ENCODE measurements around the gene GNA12.

Gene GNA12

GRCh38 chr7:2717293-2718261, 126.5 kb downstream of the GNA12 start:
- TF ChIP-seq CTCF (IDR thresholded peaks at IDR 0.05; ENCODE audit: low read depth, low read length, missing control alignments): no peak
- DNase-seq (ENCODE audit: low read depth): no peak
- no peak overlapping the region for H3K4me3 ChIP-seq (ENCODE audit: low read depth, low read length)
- in situ Hi-C loops (cut with HindIII; ENCODE audit: low sequenced_read_pairs): no loop called here

GRCh38 chr7:2716906-2717292, 127.2 kb downstream of the GNA12 start:
- no peak overlapping the region for H3K4me3 ChIP-seq (ENCODE audit: low read depth, low read length)
- in situ Hi-C loops (cut with HindIII; ENCODE audit: low sequenced_read_pairs): no loop called here
- DNase-seq (ENCODE audit: low read depth): no peak

GRCh38 chr7:2716488-2716887, 127.6 kb downstream of the GNA12 start:
- no peak overlapping the region for H3K4me3 ChIP-seq (ENCODE audit: low read depth, low read length)
- in situ Hi-C loops (cut with HindIII; ENCODE audit: low sequenced_read_pairs): no loop called here
- TF ChIP-seq CTCF (IDR thresholded peaks at IDR 0.05; ENCODE audit: low read depth, low read length, missing control alignments): no peak
- no peak for DNase-seq (ENCODE audit: low read depth)

More at GRCh38 chr7:2716906-2717292, 127.2 kb downstream of the GNA12 start:
- TF ChIP-seq CTCF (IDR thresholded peaks at IDR 0.05; ENCODE audit: low read depth, low read length, missing control alignments): no peak

DNA sequence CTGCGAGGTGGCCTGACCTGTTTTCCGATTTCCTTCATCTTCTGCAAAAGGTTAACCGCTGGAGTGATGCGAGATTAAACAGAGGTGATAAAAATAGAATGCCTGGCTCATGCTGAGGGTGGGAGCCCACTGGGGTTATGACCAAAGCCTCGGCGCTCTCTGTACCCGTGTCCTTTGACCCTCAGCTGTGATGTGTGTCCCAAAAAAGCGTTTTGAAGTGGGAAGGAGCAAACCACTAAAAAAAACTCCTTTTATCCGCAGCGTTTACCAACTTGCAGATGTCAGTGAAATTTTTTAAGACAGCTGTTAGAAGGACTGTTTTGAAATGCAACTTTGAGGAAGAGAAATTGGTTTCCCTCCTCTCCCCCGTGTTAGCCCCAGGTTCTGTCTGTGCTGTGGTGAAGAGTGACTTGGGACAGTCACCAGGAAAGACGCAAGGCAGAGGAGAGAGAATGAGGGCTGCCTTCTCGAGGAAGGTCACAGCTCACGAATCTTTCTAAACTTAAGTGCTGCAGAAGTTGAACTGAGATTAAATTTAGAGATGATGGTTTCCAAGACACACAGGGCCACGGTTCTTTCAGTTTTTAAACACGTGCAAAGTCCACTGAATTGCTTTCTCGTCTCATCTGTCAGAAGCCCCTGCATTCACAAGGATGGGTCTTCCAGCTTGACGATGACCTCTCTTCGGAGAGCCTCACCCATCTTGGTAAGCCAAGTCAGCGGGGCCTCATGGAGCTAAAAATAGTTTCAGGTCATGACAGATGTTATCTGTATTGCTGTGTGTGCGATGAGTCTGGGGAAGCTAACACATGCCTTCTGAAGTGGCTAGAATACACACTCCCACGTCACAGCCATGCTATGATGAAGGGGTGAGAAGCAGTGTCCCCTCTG, 128.5 kb downstream of the GNA12 start:
- DNase-seq (ENCODE audit: low read depth): no peak
- H3K4me3 ChIP-seq (ENCODE audit: low read depth, low read length): no peak overlapping the region
- no peak for TF ChIP-seq CTCF (IDR thresholded peaks at IDR 0.05; ENCODE audit: low read depth, low read length, missing control alignments)
- in situ Hi-C loops (cut with HindIII; ENCODE audit: low sequenced_read_pairs): no loop called here

DNA sequence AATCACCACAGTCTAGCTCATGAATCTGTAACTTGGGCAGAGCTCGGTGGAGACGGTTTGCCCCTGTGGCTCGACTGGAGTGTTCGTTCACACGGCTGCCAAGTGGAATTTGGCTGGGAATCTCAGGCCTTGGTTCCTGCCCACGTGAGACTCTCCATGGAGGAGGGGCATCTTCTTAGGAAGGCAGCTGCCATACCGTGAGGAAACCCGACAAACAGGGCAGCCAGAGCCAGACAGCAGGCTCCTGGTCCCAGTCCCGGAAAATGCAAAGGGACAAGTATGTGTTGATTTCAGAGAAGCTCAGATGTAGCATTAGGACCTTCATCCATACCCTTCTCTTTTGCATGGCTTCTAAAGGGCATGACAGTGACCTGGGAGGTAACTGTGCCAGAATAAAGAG, 129.5 kb downstream of the GNA12 start:
- no peak for DNase-seq (ENCODE audit: low read depth)
- TF ChIP-seq CTCF (IDR thresholded peaks at IDR 0.05; ENCODE audit: low read depth, low read length, missing control alignments): no peak
- in situ Hi-C loops (cut with HindIII; ENCODE audit: low sequenced_read_pairs): no loop called here
- no peak overlapping the region for H3K4me3 ChIP-seq (ENCODE audit: low read depth, low read length)

- in situ Hi-C loops (cut with HindIII; ENCODE audit: low sequenced_read_pairs): no loop called here
- no peak for TF ChIP-seq CTCF (IDR thresholded peaks at IDR 0.05; ENCODE audit: low read depth, low read length, missing control alignments)
- no peak overlapping the region for H3K4me3 ChIP-seq (ENCODE audit: low read depth, low read length)
- DNase-seq (ENCODE audit: low read depth): no peak
Observed at GRCh38 chr7:2713978-2714377, 130.1 kb downstream of the GNA12 start.
